Measurements from ENCODE around the gene ENSA.
"Not testable (repeated sequence)": the region's sequence is repeated elsewhere in the genome, so short reads cannot be mapped to it uniquely, and the experiment has no call there.

ENSA gene

DNA sequence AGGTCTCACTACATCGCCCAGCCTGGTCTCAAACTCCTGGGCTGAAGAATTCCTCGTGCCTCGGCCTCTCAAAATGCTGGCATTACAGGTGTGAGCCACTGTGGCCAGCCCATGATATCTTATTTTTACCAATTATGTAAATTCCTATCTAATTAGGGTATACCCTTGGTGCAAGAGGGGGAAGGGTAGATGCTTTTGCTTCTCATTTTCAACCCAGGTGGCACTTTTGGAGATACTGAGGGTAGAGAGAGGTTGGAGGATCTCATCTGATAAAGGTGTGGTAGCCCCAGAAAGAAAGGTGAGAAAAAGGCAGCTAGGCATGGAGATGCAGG, 17.4 kb downstream of the ENSA start:
- no peak for DNase-seq (ENCODE audit: low spot score)
- CTCF ChIA-PET, result interaction anchor here (0.6 kb wide), 1 partner anchor 9 kb away, joined by 7 read pairs; no protein-coding TSS in a partner anchor
- peak overlapping the region; percentile 97 for H3K27ac ChIP-seq
- POLR2A ChIA-PET (ENCODE audit: low non-redundant PET), result no interaction called here
- TF ChIP-seq, protein P1, sequence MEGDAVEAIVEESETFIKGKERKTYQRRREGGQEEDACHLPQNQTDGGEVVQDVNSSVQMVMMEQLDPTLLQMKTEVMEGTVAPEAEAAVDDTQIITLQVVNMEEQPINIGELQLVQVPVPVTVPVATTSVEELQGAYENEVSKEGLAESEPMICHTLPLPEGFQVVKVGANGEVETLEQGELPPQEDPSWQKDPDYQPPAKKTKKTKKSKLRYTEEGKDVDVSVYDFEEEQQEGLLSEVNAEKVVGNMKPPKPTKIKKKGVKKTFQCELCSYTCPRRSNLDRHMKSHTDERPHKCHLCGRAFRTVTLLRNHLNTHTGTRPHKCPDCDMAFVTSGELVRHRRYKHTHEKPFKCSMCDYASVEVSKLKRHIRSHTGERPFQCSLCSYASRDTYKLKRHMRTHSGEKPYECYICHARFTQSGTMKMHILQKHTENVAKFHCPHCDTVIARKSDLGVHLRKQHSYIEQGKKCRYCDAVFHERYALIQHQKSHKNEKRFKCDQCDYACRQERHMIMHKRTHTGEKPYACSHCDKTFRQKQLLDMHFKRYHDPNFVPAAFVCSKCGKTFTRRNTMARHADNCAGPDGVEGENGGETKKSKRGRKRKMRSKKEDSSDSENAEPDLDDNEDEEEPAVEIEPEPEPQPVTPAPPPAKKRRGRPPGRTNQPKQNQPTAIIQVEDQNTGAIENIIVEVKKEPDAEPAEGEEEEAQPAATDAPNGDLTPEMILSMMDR (conservative IDR thresholded peaks at IDR 0.05; ENCODE audit: low read depth), result no peak

DNA sequence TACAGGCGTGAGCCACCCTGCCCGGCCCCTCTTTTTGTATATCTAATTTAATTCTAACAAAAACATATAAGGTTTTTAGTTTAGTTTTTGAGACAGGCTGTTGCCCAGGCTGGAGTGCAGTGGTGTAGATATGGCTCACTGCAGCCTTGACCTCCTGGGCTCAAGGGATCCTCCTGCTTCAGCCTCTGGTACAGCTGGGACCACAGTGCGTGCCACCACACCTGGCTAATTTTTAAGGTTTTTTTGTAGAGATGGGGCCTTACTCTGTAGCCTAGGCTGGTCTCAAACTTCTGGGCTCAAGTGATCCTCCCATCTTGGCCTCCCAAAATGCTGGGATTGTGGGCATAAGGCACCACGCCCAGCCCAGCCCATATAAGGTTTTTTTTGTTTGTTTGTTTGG, 18.8 kb downstream of the ENSA start:
- ChIA-PET CTCF (no interaction called here), POLR2A (ENCODE audit: low non-redundant PET) (no interaction called here)
- H3K27ac ChIP-seq, result peak overlapping the region; percentile 97
- DNase-seq (ENCODE audit: low spot score), result no peak
- TF ChIP-seq, protein P1 (conservative IDR thresholded peaks at IDR 0.05; ENCODE audit: low read depth), result no peak

DNA sequence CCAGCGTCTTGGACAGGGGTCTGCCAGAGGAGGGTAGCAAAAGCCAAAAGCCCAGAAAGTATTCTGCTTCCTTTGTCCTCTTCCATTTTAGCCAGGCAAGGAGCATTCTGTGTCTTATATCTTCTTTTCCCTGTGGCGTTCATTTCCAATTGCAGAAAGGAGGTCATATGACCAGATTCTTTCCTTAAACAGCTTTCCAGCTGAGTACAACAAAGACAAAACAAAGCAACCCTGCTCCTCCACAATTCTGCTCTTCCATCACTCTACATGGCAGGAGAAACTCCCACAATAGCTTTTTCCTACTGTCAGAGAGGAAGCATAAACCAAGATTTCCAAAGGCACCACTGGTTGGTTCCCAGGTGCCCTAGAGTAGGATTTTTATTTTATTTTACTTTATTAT, 19.7 kb downstream of the ENSA start:
- peak overlapping the region; percentile 97 for H3K27ac ChIP-seq
- no peak for DNase-seq (ENCODE audit: low spot score)
- TF ChIP-seq, protein P1 (conservative IDR thresholded peaks at IDR 0.05; ENCODE audit: low read depth), result no peak
- ChIA-PET POLR2A (ENCODE audit: low non-redundant PET) (interaction anchor here (1.2 kb wide), 1 partner anchor 30 kb away, joined by 3 read pairs; the partner anchor contains the start of gene MCL1), CTCF (interaction anchor here (0.6 to 0.7 kb wide), 2 partner anchors 11 to 95 kb away, joined by 3 to 7 read pairs; no protein-coding TSS in a partner anchor)

DNA sequence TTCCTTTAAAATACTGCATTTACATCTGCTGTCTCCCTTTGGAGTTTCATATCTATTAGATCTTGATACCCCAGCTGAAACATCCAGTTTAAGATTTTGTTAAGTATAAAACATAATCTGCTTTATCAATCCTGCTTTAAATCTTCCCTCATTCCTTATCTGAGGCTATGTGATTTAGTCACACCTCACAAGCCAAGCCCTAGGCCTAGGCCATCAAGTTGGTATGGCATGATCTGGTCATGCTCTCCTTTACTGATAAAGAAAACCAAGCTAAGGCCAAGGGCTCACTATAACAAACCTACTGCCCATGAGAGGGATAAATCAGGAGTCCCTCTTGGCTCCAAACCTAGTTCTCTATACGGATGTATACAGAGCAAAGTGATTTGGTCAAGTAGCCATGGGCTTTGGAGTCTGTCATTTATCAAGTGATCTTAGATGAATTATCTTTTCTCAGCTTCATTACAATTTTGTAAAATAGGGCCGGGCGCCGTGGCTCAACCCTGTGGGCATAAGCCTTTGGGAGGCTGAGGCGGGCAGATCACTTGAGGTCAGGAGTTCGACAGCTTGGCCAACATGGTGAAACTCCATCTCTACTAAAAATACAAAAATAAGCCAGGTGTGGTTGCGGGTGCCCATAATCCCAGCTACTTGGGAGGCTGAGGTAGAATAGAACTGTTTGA, 22.8 kb downstream of the ENSA start:
- H3K27ac ChIP-seq, result peak overlapping the region; percentile 64
- TF ChIP-seq, protein P1 (conservative IDR thresholded peaks at IDR 0.05; ENCODE audit: low read depth), result no peak
- DNase-seq (ENCODE audit: low spot score), result no peak
- POLR2A ChIA-PET (ENCODE audit: low non-redundant PET), result no interaction called here
- CTCF ChIA-PET, result no interaction called here

DNA sequence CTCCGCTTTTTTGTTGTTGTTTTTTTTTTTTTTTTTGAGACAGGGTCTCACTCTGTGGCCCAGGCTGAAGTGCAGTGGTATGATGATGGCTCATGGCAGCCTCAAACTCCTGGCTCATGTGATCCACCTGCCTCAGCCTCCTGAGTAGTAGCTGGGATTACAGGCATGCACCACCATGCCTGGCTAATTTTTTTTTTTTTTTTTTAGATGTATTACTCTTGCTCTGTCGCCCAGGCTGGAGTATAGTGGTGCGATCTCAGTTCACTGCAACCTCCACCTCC, 24.0 kb downstream of the ENSA start:
- POLR2A ChIA-PET (ENCODE audit: low non-redundant PET); DNase-seq (ENCODE audit: low spot score): not testable (repeated sequence)
- peak overlapping the region; percentile 91 for H3K27ac ChIP-seq
- CTCF ChIA-PET, result interaction anchor here (0.6 to 0.7 kb wide), 2 partner anchors 15 to 495 kb away, joined by 4 to 5 read pairs; no protein-coding TSS in a partner anchor

DNA sequence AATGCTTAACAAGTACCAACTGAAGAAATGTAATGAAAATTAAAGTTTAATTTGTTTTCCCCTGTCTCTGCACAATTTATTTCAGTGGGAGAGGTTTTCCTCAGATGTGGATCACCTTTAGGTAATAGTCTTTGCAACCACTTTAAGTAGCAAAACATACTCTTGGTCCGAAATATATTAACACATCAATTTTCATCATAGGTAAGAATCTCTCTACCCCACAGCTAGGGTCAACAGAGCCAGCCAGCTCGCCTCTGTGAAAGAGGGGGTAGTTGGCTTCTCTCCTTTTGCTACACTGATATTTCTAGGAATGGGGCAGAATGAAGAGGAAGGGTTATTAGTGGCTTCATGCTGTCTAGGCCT, 25.2 kb downstream of the ENSA start:
- TF ChIP-seq, protein P1 (conservative IDR thresholded peaks at IDR 0.05; ENCODE audit: low read depth), result no peak
- POLR2A ChIA-PET (ENCODE audit: low non-redundant PET), result no interaction called here
- CTCF ChIA-PET, result no interaction called here
- peak overlapping the region; percentile 91; the same call in 1 of the 2 replicates for H3K27ac ChIP-seq
- no peak for DNase-seq (ENCODE audit: low spot score)

DNA sequence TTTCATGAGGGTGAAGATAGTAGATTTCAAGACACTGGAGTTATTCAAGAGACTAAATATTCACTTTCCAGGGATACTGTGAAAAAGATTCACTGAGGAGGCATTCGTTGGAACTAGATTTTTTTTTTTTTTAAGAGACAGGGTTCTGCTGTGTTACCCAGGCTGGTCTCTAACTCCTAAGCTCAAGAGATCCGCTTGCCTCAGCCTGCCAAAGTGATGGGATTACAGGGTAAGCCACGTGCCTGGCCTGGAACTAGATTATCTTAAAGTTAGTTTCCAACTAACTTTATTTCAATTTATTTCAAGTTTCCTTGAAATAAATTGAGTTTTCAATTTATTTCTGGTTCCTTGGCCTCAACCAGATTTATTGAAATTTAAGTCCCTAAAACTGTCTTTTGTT, 25.7 kb downstream of the ENSA start:
- DNase-seq (ENCODE audit: low spot score), result no peak
- POLR2A ChIA-PET (ENCODE audit: low non-redundant PET), result no interaction called here
- CTCF ChIA-PET, result interaction anchor here (0.6 kb wide), 1 partner anchor 24 kb away, joined by 4 read pairs; the partner anchor contains the start of gene MCL1
- no peak overlapping the region for H3K27ac ChIP-seq
- TF ChIP-seq, protein P1 (conservative IDR thresholded peaks at IDR 0.05; ENCODE audit: low read depth), result no peak

DNA sequence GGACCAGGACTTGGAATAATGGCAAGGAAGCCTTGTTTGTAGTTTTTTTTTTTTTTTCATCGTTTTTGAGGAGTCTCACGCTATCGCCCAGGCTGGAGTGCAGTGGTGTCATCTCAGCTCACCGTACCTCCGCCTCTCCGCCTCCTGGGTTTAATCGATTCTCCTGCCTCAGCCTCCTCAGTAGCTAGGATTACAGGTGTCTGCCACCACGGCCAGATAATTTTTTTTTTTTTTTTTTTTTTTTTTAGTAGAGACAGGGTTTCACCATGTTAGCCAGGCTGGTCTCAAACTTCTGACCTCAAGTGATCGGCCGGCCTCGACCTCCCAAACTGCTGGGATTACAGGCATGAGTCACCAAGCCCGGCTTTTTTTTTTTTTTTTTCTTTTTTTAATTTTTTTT, 27.0 kb downstream of the ENSA start:
- DNase-seq (ENCODE audit: low spot score); POLR2A ChIA-PET (ENCODE audit: low non-redundant PET): not testable (repeated sequence)
- H3K27ac ChIP-seq, result peak overlapping the region; percentile 51
- CTCF ChIA-PET, result interaction anchor here (0.6 kb wide), 1 partner anchor 474 kb away, joined by 3 read pairs; no protein-coding TSS in a partner anchor

Measured in RWPE1 (cell line).